Myocyte (in vitro differentiated cells): ENCODE data around the gene IFT81. TPM values are rescaled to one million over a fixed set of nuclear protein-coding genes. Genes with fewer than 3 reads are reported as not detected.
A peak's percentile ranks its signal among the peaks of the same experiment; 100 is the strongest.
"Not testable (repeated sequence)": the region's sequence is repeated elsewhere in the genome, so short reads cannot be mapped to it uniquely, and the experiment has no call there.

ENCODE experiments used
- DNase-seq: peaks from one replicate; pipeline ENCODE4 v3.0.0-alpha.2; 2012; ENCODE audit warnings: low read depth
- total RNA-seq: library from RNA; depleted of rRNA; stranded (reverse); fragments of >200 nt; gene quantifications from 2 replicates; pipeline ENCODE4 v1.2.3, GENCODE V29; 2014

Gene IFT81
- total RNA-seq, 1 donor from 2014 or later, result 17.7 TPM

DNA sequence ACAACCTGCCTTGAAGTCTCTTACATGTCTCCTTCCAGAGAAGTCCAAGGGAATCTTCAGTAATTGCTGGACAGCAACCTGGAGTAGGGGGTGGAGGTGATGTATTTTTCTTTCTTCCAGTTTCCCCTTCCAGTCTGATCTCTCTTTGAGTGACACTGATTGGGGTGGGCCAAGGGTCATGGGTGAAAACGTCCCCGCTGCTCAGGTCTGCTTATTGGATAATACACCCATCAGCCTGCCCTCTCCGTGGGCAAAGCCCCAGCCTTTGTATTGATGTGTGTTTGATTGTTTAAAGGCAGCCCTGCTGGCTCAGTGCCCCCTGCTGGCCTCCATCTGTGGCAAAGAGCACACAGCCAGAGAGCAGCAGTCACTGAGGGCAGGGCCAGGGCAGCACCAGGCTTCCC lies 121.2 kb downstream of the IFT81 start:
- no peak for DNase-seq

DNA sequence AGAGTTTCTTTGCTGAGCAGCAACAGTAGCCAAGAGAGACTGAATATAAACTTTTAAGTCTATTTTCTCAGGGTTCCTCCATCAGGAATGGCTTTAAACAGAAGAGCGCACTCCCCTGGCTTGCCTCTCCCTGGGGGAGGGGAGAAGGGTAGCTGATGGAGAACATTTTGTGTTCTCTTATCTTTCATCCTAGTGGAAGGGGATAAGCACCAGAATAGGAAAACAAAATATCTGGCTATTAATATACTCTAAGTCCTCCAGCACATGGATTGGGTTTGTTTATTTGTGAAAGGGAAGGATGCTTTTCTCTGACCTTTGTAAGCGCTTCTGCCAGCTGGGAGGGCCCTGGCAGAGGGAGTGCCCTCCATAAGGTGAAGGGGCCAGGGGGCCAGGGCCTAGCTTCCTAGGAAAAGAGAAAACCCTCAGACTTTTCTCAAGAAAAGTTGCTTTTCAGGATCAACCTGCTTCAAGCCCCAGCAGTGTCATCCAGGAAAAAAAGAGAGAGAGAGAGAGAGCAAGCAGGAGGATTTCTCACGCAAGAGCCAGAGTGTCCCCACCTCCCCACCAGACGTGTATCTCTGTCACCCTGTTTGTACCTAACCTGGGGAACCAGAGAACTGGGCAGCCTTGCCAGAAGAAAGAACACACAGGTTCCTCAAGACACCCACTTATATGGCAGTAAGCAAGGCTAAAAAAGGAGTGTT lies 122.6 kb downstream of the IFT81 start:
- no peak for DNase-seq

DNA sequence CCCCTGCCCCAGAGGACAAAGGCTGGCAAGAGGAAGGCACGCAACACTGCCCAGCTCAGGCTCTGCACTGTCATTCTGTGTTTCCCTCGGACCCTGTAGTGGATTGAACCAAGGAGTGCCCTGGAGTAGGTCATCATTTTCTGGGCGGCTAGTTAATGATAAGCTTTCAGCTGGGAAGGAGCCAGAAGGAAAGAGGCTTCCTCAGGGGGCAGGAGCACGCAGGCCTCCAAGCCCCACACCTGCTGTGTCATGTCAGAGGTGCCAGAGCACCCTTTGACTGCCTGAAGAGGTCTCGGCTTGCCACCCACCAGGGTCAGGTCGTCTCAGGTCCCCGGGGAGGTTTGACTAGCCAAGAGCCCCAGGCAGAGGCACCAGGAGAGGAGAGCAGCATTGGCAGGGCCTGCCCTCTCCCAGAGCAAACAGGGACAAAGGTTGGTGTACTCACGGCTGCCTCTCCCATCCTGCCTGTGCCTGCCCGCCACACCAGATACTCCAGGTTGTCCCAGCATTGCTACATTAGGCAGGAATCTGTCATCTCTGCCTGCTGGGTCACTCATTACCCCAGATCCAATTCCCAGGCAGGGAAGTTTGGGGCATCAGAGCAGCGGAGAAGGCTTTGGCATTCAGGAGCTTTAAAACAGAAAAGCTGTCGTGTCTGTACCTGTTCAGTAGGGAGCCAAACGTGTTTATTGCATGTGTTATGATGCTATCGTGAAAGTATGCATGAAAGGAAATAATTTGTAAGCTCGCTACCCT lies 123.4 kb downstream of the IFT81 start:
- peak; percentile 73 for DNase-seq

GRCh38 chr12:110248096-110248447 lies 123.9 kb downstream of the IFT81 start:
- DNase-seq, result no peak

DNA sequence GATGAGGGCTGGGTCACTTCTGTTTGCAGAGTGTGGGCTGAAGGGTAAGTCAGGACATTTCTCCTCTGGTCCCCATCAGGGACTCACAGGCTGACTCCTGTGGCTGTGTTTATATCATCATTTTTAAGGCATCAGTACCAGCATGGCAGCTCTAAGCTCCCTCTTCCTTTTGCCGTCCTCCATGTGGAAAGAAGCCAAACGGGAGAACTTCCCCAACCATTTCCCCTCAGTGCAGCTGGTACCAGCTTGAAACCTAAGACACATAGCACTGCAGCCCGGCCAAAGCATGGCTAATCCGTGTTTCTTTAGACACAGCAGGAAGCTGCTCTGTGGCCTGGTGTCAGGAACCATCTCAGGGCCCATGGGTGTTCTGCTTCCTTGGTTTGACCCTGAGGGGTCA lies 124.9 kb downstream of the IFT81 start:
- peak; percentile 87 for DNase-seq

GRCh38 chr12:110249716-110250225 lies 125.6 kb downstream of the IFT81 start:
- DNase-seq, result peak; percentile 86

DNA sequence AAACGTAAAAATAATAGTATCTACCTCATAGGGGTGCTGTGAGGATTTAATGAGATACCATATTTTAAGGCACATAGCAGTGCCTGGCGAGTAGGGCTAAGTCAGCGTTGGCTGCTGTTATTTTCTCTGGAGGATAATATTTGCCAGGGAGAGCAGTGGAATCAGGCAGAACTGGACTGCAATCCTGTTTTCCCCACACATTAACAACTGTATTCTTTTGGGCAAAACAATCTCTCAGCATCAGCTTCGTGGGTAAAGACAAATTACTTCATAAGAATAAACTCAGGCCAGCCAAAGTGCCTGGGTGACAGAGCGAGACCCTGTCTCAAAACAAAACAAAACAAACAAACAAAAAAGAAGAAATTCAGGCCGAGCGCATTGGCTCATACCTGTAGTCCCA lies 127.2 kb downstream of the IFT81 start:
- no peak for DNase-seq

GRCh38 chr12:110252716-110253115 lies 128.6 kb downstream of the IFT81 start:
- no peak for DNase-seq

GRCh38 chr12:110253176-110253575 lies 129.0 kb downstream of the IFT81 start:
- DNase-seq, result no peak

DNA sequence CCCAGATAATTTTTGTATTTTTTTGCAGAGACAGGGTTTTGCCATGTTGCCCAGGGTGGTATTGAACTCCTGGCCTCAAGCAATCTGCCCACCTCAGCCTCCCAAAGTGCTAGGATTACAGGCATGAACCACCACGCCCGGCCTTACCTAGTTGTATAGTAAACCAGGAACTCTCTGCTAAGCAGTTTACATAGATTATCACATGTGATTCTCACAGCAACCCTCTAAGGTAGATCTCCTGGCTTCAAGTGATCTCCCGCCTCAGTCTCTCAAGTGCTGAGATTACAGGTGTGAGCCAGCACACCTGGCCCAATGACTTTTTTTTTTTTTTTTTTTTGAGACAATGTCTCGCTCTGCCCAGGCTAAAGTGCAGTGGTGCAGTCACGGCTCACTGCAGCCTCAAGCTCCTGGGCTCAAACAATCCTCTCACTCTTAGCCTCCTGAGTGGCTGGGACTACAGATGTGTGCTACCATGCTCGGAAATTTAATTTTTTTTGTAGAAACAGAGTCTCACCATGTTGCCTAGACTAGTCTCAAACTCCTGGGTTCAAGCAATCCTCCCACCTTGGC lies 130.9 kb downstream of the IFT81 start:
- DNase-seq, result no peak

GRCh38 chr12:110255890-110256456 lies 131.8 kb downstream of the IFT81 start:
- DNase-seq, result not testable (repeated sequence)

DNA sequence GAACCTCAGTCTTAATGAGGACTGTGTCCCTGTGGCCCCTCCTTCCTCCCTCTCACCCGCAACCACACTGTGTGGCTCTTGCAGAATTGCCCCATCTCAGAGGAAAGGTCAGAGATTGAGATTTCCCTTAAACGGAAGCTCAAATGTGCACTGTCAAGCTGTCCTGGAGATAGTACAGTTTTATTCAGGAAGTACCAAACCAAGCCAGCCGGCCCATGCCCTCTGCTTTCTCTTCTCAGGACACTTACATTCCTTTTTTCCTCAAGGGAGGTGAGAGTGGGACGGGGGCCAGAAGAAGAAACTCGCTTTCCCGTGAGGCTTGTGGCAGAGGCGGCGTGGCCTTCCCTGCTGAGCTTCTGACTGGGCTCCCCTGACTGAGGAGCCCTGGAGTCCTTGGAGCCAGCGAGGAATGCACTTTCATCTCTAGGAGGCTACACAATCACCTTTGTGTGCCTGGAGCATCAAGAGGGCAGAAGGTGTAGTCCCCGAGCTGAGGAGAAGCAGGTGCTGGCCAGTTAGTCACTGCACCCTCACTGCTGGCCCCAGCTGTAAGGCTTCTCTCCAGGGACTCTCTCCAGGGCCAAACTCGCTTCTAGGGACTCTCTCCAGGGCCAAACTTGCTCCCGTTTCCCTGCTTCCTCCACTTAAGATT lies 132.7 kb downstream of the IFT81 start:
- DNase-seq, result no peak

DNA sequence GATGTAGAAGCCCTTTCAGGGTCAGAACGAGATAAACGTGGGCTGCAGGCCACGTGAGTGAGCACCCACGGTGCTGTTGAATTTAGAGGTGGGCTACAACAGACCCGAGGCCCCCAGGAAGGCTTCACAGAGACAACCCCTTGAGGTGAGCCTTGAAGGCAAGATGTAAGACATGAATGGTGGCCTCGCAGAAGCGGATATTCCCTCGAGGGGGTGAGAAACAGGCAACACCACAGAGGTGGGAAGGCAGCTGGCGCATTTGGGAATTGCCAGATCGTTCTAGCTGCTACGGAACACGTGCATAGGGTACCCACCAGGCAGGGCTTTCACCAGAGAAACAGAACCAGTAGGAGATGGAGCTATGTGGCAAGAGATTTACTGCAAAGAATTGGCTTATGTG lies 134.3 kb downstream of the IFT81 start:
- DNase-seq, result no peak

DNA sequence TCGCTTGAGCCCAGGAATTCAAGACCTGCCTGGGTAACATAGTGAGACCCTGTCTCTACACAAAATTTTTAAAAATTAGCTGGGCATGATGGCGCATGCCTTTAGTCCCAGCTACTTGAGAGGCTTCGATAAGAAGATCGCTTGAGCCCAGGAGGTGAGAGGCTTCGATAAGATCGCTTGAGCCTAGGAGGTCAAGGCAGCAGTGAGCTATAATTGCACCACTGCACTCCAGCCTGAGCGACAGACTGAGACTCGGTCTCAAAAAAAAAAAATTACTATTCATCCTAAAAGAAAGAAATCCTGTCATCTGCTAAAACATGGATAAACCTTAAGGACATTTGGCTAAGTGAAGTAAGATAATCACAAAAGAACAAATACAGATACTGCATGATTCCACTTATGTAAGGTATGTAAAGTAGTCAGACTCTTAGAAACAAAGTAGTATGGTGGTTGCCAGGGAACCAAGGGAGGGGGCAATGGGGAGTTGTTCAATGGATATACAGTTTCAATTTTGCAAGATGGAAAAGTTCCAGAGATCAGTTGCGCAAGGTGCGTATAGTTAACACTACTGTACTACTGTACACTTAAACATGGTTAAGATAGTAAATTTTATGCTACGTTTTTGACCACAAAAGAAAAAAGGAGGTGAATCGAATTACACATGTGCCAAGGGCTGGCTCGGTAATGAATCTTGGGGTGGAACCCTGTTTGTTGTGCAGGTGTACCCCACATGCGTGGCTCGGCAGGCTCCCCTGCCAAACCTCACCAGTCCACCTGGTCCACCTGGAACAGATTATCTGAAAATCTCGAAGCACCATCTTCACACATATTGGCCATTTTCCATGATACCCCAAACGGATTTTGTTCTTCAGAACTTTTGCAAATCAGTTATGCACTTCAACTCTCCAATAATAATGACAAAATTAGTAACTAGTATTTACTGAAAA lies 138.6 kb downstream of the IFT81 start:
- DNase-seq, result no peak

DNA sequence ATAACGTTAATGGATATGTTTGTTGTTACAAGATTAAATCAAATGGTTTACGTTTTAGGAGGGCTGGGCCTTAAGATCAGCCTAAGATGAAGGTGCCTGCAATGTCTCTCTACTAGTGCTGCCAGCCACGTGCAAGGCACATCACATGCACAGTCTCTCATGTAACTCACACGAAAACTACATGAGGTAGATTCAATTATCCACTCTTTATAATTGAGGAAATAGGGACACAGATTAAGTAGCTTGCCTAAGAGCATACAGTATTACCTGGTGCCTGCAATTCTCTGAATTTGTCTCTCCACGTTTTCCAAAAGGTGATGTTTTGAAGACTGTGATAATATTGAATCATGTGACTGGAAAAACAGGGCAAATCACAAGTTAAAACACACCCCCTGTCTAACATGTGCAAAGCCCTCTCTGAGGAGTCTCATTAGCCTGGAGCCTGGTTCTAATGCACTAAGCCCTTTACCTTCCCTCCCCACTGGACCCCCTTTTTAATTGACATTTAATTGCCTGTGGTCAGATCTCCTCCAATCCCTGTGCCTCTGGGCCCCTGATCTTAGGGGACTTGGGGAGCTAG lies 142.3 kb downstream of the IFT81 start:
- DNase-seq, result no peak

GRCh38 chr12:110266980-110267620 lies 142.9 kb downstream of the IFT81 start:
- DNase-seq, result peak; percentile 99
